SK-N-MC (cell line): ENCODE measurements around the gene TTLL11.

ENCODE experiments used
- EZH2 ChIP-seq: fragments of 200-600 bp; sonication (generic); IDR thresholded peaks from one replicate; pipeline ENCODE4 v1.6.1; 2017; ENCODE audit warnings: antibody characterized with exemption
- FOXP2 ChIP-seq: optimal IDR thresholded peaks from 2 replicates; pipeline ENCODE3; 2011; ENCODE audit warnings: mild to moderate bottlenecking, moderate library complexity; ENCODE audit not compliant: insufficient read depth; ENCODE audit errors: extremely low read length, control extremely low read depth
- POLR2AphosphoS5 ChIP-seq: IDR thresholded peaks from 2 replicates; pipeline ENCODE4 v1.6.1; 2012; ENCODE audit warnings: mild to moderate bottlenecking, low read depth, low read length, borderline replicate concordance

DNA sequence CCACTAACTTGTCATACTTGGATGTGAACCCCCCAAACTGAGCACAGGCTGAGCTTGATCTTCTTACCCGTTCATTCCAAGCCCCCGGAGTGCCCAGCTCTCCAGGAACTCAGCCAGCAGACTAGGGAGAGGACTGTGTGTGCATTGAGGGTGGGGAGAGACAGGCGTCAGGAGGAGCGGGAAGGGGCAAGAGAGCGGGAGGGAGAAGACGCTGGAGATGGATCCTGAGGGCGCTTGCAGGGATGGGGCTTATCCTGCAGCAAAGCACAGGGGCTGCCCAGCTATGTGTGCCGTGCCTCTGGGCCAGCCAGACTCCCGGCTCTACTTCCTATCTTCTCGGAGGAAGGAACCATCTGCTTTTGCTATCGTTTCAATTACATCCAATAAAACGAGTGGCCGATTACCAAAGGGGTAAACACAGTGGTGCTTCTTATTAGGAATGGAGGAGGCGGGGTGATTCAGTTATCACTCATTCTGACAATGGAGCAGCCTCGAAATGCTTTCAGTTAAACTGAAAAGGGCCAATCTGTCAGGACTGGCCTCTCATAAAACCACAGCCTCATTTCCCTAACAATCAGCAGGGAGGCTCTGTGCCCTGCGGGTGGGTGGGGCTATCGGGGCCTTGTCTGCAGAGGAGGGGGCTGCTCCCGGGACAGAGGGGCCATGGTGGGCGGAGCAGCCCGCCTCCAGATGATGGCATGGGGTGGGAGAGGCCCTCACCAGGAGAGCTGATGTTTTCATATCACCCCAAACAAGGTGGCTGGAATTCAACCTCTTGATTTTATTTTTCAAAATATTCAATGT lies 273.5 kb downstream of the TTLL11 start:
- no peak for TF ChIP-seq EZH2
- TF ChIP-seq POLR2AphosphoS5: no peak
- no peak for TF ChIP-seq FOXP2
